ENCODE measurements around the gene OSBPL8.
"Not testable (repeated sequence)": the region's sequence is repeated elsewhere in the genome, so short reads cannot be mapped to it uniquely, and the experiment has no call there.

OSBPL8 gene

DNA sequence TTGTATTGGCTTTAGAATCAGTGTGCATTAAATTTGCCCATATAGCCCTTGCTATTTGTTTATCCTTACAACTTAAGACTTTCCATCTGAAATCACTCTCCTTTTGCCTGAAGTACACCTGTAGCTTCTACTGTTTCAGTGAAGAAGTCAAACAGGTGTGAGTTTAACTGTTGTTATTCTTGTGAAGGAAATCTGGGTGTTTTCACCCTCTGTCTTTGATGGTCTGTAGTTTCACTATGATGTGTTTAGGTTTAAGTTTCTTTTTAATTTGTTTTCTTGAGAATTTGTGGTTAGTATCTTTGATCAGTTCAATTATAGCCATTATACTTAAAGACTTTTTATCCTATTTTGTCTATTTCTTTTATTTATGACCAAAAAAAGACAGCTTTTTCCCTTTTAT lies 142.5 kb downstream of the OSBPL8 start:
- DNase-seq (ENCODE audit: low spot score): no peak

DNA sequence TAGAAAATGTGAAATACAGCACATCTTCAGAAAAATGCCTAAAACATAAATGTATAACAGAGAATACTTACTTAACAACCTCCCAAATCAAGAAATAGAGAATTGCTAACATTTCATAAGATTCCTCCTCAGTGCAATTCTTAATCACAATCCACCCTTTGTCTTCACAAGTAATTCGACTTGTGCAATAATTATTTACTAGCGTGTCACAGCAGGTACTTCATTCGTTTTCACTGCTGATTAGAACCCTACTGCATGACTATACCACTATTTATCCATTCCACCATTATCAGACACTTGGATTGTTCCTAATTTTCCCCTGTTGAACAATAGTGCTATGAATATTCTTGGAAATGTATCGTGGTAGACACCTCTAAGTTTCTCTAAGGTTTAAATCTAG lies 146.4 kb downstream of the OSBPL8 start:
- no peak for DNase-seq (ENCODE audit: low spot score)

DNA sequence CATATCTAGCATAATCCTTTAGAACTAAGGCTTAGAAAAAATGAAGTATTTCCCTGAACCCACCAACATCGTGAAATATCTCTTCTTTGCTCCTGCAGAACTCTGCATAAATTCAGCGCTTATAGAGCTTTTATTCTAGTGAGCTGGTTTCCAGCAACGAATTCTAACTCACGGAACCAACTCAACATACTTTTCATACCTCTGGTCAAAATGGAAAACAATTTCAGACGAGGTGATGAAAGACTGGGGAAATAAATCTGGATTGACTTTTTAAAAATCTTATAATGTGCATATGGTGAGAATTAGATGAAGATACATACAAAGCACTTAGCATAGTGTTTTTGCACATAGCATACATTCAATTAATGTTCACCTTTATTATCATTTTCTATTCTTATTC lies 148.8 kb downstream of the OSBPL8 start:
- DNase-seq (ENCODE audit: low spot score): no peak

DNA sequence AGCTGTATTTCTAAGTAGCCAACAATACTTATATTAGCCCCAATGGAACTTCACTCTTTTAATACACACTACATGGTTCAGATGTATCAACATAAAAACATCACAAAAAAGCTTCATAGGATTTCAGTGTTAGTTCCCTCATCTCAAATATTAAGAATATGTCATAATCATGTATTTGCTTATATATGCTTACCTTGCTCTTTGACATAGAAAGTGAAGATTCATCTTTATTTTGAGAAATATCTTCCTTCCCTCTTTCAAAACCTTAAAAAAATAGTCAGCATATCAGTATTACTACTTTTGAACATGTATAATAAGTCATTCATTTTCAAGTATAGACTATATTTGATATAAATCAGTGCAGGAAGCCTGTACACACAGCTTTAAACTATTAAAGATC lies 149.2 kb downstream of the OSBPL8 start:
- DNase-seq (ENCODE audit: low spot score): no peak

DNA sequence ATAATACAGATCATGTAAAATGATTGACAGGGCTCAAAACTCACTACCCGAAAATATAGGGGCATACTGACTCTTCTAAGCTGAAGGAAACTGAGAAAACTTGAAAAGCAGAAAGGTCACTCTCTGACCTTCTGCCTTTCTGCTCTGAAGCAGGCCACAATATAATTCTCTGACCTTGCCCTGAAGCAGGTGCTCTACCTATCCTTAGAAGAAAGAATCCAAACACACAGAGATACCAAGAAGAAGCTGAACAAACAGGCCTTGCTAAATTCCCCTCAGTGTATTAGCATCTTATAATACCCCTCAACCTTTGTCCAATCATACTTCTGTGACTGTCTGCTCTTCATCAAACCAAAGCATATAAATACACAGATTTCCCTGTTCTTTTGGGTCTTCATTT lies 150.5 kb downstream of the OSBPL8 start:
- no peak for DNase-seq (ENCODE audit: low spot score)

GRCh38 chr12:76407710-76408109 lies 151.9 kb downstream of the OSBPL8 start:
- DNase-seq (ENCODE audit: low spot score): no peak

DNA sequence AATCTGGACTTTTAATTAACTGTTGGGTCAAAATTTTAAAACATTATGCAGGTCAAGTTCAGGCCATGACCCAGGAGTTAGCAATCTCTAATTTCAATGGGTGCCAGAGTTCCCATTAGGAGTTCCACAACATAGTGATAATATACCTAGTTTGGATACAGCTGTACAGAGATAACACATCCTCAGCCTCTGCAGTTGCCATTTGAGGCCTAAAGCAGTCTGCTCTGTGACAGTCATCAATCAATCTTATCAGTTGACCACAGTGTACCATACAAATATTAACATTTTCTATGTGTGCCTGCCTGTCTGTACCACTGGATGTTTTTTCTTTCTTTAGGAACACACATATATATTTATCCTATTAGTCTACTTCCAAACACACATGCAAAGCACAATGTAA lies 157.3 kb downstream of the OSBPL8 start:
- DNase-seq (ENCODE audit: low spot score): no peak

GRCh38 chr12:76400136-76400535 lies 159.4 kb downstream of the OSBPL8 start:
- no peak for DNase-seq (ENCODE audit: low spot score)

- no peak for DNase-seq (ENCODE audit: low spot score)
These were observed 160.5 kb downstream of the OSBPL8 start for GRCh38 chr12:76399040-76399439.

DNA sequence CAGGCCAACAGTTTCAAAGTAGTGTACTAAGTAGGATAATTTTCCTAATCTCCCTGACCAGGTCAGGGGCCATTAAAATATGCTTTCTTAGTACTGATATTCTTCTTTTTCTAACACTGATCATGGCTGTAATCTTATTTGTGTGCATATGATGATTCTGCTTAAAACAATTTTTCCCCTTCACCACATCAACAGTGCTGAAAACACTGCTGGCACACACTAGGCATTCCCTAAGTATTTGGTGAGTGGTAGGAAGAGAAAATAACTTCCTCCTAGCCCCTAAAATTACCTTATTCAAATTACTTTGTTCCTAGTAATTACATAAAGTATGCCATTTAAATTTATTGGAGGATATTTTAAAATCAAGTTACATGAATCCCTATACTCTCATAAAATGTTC lies 161.5 kb downstream of the OSBPL8 start:
- DNase-seq (ENCODE audit: low spot score): no peak

- DNase-seq (ENCODE audit: low spot score): no peak
These were observed 168.1 kb downstream of the OSBPL8 start for GRCh38 chr12:76391461-76391860.

DNA sequence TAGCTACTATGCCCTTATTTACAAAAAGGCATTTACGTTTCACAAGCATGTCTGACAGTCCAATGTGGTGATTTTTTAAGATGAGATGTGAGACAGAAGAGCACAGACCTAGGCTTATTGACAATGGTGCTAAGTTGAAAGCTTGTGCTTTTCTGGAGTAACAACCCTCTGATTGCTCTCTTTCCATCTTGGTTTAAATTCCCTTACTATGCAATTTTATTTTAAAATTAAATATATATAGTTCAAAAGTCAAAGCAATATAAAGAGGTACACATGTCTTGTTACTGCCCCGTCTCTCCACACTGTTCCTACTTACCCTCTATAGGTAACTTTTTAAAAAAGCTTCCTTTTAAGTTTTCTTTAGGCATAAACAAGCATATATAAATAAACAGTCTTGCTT lies 172.0 kb downstream of the OSBPL8 start:
- DNase-seq (ENCODE audit: low spot score): no peak

DNA sequence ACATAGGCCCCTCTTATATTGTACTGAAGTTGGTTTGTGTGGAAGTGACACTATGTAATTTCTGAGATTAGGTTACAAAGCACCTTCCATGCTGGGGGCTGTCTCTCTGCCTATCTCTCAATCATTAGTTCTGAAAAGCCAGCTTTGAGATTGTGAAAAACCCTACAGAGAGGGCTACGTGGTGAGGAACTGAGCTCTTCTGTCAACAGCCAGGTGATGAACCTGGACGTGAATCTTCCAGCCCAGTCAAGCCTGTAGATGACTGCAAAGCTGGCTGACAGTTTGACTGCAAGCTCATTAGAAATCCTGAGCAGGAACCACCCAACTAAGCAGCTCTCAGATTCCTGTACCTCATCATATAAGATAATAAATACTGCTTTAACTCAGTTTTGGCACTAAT lies 175.0 kb downstream of the OSBPL8 start:
- no peak for DNase-seq (ENCODE audit: low spot score)

GRCh38 chr12:76383988-76384387 lies 175.6 kb downstream of the OSBPL8 start:
- DNase-seq (ENCODE audit: low spot score): no peak

GRCh38 chr12:76379261-76379660 lies 180.3 kb downstream of the OSBPL8 start:
- no peak for DNase-seq (ENCODE audit: low spot score)

DNA sequence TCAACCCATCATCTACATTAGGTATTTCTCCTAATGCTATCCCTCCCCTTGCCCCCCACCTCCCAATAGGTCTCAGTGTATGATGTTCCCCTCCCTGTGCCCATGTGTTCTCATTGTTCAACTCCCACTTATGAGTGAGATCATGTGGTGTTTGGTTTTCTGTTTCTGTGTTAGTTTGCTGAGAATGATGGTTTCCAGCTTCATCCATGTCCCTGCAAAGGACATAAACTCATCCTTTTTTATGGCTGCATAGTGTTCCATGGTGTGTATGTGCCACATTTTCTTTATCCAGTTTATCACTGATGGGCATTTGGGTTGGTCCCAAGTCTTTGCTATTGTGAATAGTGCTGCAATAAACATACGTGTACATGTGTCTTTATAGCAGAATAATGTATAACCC lies 182.7 kb downstream of the OSBPL8 start:
- not testable (repeated sequence) for DNase-seq (ENCODE audit: low spot score)

DNA sequence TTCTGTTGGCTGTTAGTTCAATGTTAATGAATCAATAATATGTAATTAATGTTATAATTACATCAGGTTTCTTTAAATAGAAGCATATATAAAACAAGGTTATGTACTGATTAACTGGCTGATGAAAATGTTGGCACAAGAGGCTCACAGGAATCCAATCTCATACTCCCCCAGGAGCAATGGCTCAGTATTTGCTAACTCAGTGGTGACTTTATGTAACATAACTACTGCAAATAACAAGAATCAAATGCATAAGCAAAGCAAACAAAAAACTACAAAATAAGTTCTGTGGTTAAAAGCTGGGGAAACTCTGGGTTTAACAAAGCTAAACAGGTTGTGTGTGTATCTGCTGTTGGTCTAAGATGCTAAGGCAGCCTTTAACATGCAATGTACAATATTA lies 183.6 kb downstream of the OSBPL8 start:
- no peak for DNase-seq (ENCODE audit: low spot score)

DNA sequence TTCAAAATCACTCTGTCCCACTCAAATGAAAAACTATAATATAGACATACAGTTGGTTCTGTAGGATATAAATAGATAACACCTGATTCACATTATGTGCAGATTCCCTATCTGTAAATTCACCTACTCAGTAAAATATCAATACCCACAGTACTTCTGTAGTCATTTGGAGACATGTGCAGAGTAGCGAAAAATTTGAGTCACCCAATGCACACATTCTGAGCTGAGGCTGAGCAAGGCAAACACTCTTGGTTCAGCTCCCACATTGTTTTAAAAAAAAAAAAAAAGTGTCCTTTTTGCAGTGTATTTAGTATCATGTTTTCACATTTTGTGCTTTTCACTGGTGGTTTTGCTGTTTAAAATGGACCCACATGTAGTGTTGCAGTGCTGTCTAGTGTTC lies 184.1 kb downstream of the OSBPL8 start:
- no peak for DNase-seq (ENCODE audit: low spot score)

DNA sequence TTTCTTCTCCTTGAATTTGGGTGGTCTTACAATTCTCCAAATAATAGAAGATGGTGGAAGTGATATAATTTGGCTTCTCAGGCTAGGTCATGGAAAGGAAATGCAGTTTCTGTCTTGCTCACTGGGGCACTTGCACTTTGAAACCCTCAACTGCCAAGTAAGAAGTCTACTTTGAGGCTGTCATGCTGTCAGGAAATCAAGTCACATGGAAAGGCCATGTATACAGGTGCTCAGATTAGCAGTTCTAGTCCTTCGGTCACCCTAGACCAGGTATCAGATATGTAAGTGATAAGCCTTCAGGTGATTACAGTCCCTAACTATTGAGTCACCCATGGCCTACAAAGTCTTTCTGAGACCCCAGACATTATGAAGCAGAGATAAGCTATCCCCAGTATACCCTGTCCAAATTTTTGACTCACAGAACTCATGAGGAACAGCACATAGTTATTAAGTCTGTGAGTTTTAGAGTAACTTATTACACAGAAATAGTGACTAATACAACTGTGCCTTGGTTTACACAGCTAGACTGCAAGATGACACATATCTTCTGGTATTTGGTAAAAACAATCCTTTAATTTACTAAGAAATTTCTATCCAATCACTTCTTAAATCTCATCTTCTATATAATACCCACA lies 185.1 kb downstream of the OSBPL8 start:
- no peak for DNase-seq (ENCODE audit: low spot score)

- DNase-seq (ENCODE audit: low spot score): no peak
These were observed 191.3 kb downstream of the OSBPL8 start for GRCh38 chr12:76368230-76368629.

DNA sequence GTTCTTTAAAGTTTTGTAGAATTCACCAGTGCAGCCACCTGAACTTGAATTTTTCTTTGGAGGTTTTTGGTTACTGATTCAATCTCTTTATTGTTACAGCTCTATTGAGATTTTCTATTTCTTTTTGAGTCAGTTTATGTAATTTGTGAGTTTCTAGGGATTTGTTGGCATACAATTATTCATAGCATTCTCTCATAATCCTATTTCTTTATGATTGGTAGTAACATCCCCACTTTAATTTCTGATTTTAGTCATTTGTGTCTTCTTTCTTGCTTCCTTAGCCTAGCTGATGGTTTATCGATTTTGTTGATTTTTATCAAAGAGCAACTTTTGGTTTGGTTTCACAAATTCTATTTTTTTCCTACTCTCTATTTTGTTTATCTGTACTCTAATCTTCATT lies 193.4 kb downstream of the OSBPL8 start:
- DNase-seq (ENCODE audit: low spot score): no peak

GRCh38 chr12:76364131-76364530 lies 195.4 kb downstream of the OSBPL8 start:
- DNase-seq (ENCODE audit: low spot score): not testable (repeated sequence)

GRCh38 chr12:76360316-76360715 lies 199.3 kb downstream of the OSBPL8 start:
- DNase-seq (ENCODE audit: low spot score): no peak

GRCh38 chr12:76356071-76356470 lies 203.5 kb downstream of the OSBPL8 start:
- no peak for DNase-seq (ENCODE audit: low spot score)

All from SW480 (cell line).